ENCODE measurements around the gene SLC38A3.
"Not testable (repeated sequence)": the region's sequence is repeated elsewhere in the genome, so short reads cannot be mapped to it uniquely, and the experiment has no call there.

SLC38A3 gene

GRCh38 chr3:50211930-50212329 lies 6.9 kb downstream of the SLC38A3 start:
- DNase-seq: no peak

GRCh38 chr3:50212502-50212901 lies 7.4 kb downstream of the SLC38A3 start:
- DNase-seq: no peak

- DNase-seq: no peak
Observed at GRCh38 chr3:50212971-50213370, 7.9 kb downstream of the SLC38A3 start.

- no peak for DNase-seq
Observed at GRCh38 chr3:50213373-50213772, 8.3 kb downstream of the SLC38A3 start.

GRCh38 chr3:50214824-50215223 lies 9.8 kb downstream of the SLC38A3 start:
- DNase-seq: no peak

GRCh38 chr3:50215529-50215928 lies 10.5 kb downstream of the SLC38A3 start:
- DNase-seq: no peak

- no peak for DNase-seq
Observed at GRCh38 chr3:50217681-50218080, 12.6 kb downstream of the SLC38A3 start.

GRCh38 chr3:50218448-50218847 lies 13.4 kb downstream of the SLC38A3 start:
- no peak for DNase-seq

- no peak for DNase-seq
Observed at GRCh38 chr3:50219285-50219684, 14.2 kb downstream of the SLC38A3 start.

GRCh38 chr3:50220109-50220508 lies 15.0 kb downstream of the SLC38A3 start:
- DNase-seq: no peak

- no peak for DNase-seq
Observed at GRCh38 chr3:50221051-50221410, 16.0 kb downstream of the SLC38A3 start.

GRCh38 chr3:50221411-50222168 lies 16.5 kb downstream of the SLC38A3 start:
- peak; percentile 60 for DNase-seq

- no peak for DNase-seq
Observed at GRCh38 chr3:50222169-50222528, 17.1 kb downstream of the SLC38A3 start.

GRCh38 chr3:50224639-50225038 lies 19.6 kb downstream of the SLC38A3 start:
- no peak for DNase-seq

- DNase-seq: peak; percentile 58
Observed at GRCh38 chr3:50226888-50227389, 21.9 kb downstream of the SLC38A3 start.

- DNase-seq: peak; percentile 95
Observed at GRCh38 chr3:50227390-50228183, 22.5 kb downstream of the SLC38A3 start.

- DNase-seq: not testable (repeated sequence)
Observed at GRCh38 chr3:50228184-50228763, 23.2 kb downstream of the SLC38A3 start.

GRCh38 chr3:50229490-50229889 lies 24.4 kb downstream of the SLC38A3 start:
- no peak for DNase-seq

- DNase-seq: peak; percentile 52
Observed at GRCh38 chr3:50230104-50230793, 25.2 kb downstream of the SLC38A3 start.

- no peak for DNase-seq
Observed at GRCh38 chr3:50230794-50231125, 25.7 kb downstream of the SLC38A3 start.

GRCh38 chr3:50231581-50231980 lies 26.5 kb downstream of the SLC38A3 start:
- no peak for DNase-seq

GRCh38 chr3:50232303-50232702 lies 27.2 kb downstream of the SLC38A3 start:
- no peak for DNase-seq

- no peak for DNase-seq
Observed at GRCh38 chr3:50233176-50233575, 28.1 kb downstream of the SLC38A3 start.
